GM19099 (cell line): ENCODE data around the gene PAFAH2.

Experiments
- POLR2A ChIP-seq: IDR thresholded peaks from 3 replicates; pipeline ENCODE4 v1.6.1; 2011; ENCODE audit warnings: low read depth; ENCODE audit not compliant: insufficient read length; ENCODE audit errors: extremely low read depth

Gene PAFAH2

GRCh38 chr1:26022404-26022779, 24.5 kb upstream of the PAFAH2 start:
- TF ChIP-seq POLR2A: no peak

GRCh38 chr1:26021647-26022403, 24.0 kb upstream of the PAFAH2 start, which contains the start of gene EXTL1:
Gene EXTL1 (plus strand): TSS chr1:26021775. CDS start chr1:26022647, 872 bp downstream.
- TF ChIP-seq POLR2A: no peak

- TF ChIP-seq POLR2A: no peak
Observed at GRCh38 chr1:26020941-26021646, 23.2 kb upstream of the PAFAH2 start.

- no peak for TF ChIP-seq POLR2A
Observed at GRCh38 chr1:26020330-26020768, 22.5 kb upstream of the PAFAH2 start.

- no peak for TF ChIP-seq POLR2A
Observed at GRCh38 chr1:26019641-26020315, 21.9 kb upstream of the PAFAH2 start.

GRCh38 chr1:26017606-26018005, 19.7 kb upstream of the PAFAH2 start:
- TF ChIP-seq POLR2A: no peak

- no peak for TF ChIP-seq POLR2A
Observed at GRCh38 chr1:26016953-26017545, 19.2 kb upstream of the PAFAH2 start.

GRCh38 chr1:26016258-26016952, 18.5 kb upstream of the PAFAH2 start:
- no peak for TF ChIP-seq POLR2A

- TF ChIP-seq POLR2A: no peak
Observed at GRCh38 chr1:26015358-26015757, 17.5 kb upstream of the PAFAH2 start.

- no peak for TF ChIP-seq POLR2A
Observed at GRCh38 chr1:26014179-26014578, 16.3 kb upstream of the PAFAH2 start.

- no peak for TF ChIP-seq POLR2A
Observed at GRCh38 chr1:26012864-26013263, 15.0 kb upstream of the PAFAH2 start.

GRCh38 chr1:26010825-26011224, 13.0 kb upstream of the PAFAH2 start:
- TF ChIP-seq POLR2A: no peak

GRCh38 chr1:26009796-26010447, 12.1 kb upstream of the PAFAH2 start:
- no peak for TF ChIP-seq POLR2A

- TF ChIP-seq POLR2A: no peak
Observed at GRCh38 chr1:26006710-26007109, 8.8 kb upstream of the PAFAH2 start.
